Kidney epithelial cell (primary cell): ENCODE measurements around the gene SLAMF8. TPM values are rescaled to one million over a fixed set of nuclear protein-coding genes. Genes with fewer than 3 reads are reported as not detected.

Source experiments
- DNase-seq: peaks from one replicate; pipeline ENCODE4 v3.0.0-alpha.2; 2010; ENCODE audit warnings: low read depth
- H3K27me3 ChIP-seq: 2 replicates; pipeline ENCODE4 v1.6.0; 2011; ENCODE audit warnings: low read length; ENCODE audit not compliant: control insufficient read depth, insufficient read depth
- H3K36me3 ChIP-seq: 2 replicates; pipeline ENCODE4 v1.5.1; 2011; ENCODE audit warnings: low read length; ENCODE audit not compliant: control insufficient read depth, insufficient read depth
- H3K4me3 ChIP-seq: 2 replicates; pipeline ENCODE4 v1.5.1; 2011; ENCODE audit warnings: low read depth, mild to moderate bottlenecking, control low read depth, low read length
- total RNA-seq: library from RNA; depleted of rRNA; stranded (reverse); fragments of >200 nt; gene quantifications from 2 replicates; pipeline ENCODE4 v1.2.3, GENCODE V29; 2015
- TF ChIP-seq, protein P1 (sequence below): IDR thresholded peaks from 2 replicates; pipeline ENCODE4 v1.5.1; 2011; ENCODE audit warnings: mild to moderate bottlenecking, moderate library complexity, low read length, control low read depth, inconsistent platforms; ENCODE audit not compliant: insufficient read depth, poor library complexity, severe bottlenecking

The SLAMF8 gene
- total RNA-seq, 1 donor from 2014 or later, result 0.04 TPM

DNA sequence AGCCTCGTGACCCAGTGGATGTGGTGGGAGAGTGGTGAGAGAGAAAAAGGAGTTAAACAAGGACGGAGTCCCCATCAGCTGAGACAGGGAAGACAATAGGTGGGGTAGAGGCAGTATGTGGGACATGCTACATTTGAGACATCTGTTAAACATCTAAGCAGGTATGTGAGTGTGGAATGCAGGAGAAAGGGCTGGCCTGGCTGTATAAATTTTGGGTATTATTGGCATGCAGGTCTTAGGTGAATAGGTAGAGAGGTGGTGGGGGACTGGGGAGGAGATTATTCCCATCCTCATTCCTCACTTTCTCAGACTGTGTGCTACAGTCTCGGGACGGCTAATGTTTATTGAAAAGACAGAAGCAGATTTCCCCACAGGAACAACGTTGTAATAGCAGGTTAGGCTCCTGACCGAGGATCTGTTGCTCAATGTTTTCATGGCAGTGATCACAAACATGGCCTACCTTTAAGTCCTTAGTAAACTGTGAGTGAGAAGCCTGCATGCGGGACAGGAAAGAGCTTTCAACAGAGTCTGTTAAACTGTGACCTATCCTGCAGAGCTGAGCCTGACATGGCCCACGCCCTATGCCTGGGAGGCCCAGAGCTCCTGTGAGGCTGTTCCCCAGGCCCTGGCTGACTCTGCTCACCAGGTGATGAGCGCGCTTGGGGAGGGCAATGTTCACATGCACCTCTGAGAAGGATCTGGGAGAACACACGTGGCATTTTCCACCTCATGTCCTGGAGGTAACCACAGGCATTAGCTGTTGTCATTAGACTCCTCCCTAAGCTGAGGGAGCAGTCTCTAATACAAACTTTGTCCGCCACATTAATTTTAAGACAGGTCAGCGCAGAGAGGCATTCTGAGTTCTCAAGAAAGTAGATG, 19.3 kb downstream of the SLAMF8 start:
- H3K27me3 ChIP-seq, result no peaks in the 10 kb centered on the region
- TF ChIP-seq, protein P1, sequence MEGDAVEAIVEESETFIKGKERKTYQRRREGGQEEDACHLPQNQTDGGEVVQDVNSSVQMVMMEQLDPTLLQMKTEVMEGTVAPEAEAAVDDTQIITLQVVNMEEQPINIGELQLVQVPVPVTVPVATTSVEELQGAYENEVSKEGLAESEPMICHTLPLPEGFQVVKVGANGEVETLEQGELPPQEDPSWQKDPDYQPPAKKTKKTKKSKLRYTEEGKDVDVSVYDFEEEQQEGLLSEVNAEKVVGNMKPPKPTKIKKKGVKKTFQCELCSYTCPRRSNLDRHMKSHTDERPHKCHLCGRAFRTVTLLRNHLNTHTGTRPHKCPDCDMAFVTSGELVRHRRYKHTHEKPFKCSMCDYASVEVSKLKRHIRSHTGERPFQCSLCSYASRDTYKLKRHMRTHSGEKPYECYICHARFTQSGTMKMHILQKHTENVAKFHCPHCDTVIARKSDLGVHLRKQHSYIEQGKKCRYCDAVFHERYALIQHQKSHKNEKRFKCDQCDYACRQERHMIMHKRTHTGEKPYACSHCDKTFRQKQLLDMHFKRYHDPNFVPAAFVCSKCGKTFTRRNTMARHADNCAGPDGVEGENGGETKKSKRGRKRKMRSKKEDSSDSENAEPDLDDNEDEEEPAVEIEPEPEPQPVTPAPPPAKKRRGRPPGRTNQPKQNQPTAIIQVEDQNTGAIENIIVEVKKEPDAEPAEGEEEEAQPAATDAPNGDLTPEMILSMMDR, result no peak
- DNase-seq, result no peak
- no peak overlapping the region for H3K4me3 ChIP-seq
- H3K36me3 ChIP-seq, result no peaks in the 10 kb centered on the region

DNA sequence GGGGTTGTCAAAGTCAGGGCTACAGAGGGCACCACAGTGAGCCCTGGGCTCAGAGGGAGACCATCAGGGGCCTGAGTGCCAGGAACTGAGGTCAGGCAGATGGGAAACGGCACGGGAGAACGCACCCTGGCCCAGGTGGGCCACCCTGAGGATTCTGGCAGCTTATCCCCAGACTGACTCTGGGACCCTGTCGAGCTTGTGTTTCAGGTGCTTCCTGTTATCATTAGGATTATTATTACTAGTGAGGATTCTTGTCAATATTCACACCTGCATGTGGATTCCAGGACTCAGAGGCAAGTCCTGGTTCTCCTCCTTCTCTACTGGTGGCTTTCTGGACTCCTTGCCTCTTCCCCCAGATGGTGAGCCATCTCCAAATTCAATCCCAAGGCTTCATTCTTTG, 20.6 kb downstream of the SLAMF8 start:
- no peak for DNase-seq
- H3K36me3 ChIP-seq, result no peaks in the 10 kb centered on the region
- H3K27me3 ChIP-seq, result no peaks in the 10 kb centered on the region
- TF ChIP-seq, protein P1, result no peak
- no peak overlapping the region for H3K4me3 ChIP-seq

DNA sequence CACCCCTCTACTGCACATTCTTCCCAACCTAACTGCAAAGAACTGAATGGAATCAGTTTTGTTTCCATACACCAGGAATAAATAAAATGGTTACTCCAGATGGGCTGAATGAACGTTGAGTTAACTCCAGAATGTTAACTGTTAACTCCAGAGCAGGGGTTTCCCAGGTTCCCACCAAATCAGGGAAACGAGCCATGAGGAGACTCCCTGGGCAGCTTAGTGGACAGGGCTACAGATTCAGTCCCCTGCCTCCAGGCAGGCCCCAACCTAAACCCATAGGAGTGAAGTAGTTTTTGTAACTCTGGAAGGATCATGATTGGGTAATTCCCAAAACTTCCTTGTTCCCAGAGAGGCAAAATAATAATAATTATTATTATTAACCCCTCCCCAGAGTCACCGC, 21.7 kb downstream of the SLAMF8 start:
- H3K27me3 ChIP-seq, result no peaks in the 10 kb centered on the region
- no peak for DNase-seq
- no peak overlapping the region for H3K4me3 ChIP-seq
- no peaks in the 10 kb centered on the region for H3K36me3 ChIP-seq
- TF ChIP-seq, protein P1, result no peak

DNA sequence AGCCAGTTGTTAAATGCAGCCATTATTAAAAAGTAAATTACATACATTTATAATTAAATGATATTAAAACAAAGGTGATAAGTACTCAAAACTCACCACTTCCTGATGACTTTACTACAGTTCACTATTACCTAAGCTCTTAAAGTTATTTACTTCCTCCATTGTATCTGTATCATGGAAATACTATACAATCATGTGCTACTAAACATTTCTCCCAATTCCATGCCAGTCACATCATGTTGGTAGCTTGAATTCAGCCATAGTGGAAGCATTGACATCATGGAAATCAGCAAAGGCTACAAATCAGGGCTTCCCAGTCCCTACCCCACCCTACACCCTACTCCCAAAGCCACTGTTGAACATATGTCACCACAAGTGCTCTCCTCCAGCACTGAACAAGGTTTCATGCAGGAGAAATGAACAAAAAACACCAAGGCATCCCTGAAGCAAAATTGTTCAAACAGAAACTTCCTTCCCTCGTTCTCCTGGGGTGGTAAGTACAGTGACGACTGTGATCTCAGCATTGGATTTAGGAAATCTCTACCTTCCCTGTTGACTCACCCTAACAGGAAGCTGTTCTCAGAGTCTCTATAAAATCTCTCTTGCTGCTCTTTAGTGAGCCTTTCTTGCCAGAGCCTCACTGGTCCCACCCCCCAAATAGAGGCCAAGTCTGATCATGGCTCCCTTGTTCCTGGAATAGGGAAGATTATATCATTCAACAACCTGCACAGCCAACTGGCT, 23.1 kb downstream of the SLAMF8 start:
- no peak for DNase-seq
- TF ChIP-seq, protein P1, result no peak
- Histone ChIP-seq H3K36me3 (no peaks in the 10 kb centered on the region), H3K27me3 (no peaks in the 10 kb centered on the region), H3K4me3 (no peak overlapping the region)

DNA sequence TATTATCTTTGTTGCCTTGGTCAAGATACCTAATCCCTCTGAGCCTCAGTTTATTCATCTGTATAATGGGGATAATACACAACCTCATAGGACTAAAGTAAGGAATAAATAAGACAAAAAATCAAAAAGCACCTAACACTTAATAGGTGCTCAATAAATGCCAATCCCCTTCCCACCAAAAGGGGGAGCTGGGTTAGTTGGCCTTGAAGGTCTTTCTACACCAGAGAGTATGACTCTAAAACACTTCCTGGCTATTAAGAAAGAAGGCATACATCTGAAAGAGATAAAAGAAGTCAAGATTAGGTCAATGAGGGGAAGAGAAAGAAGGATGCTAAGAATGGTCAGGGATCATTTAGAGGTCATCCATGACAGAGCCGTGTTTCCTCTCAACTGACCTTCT, 24.7 kb downstream of the SLAMF8 start:
- H3K4me3 ChIP-seq, result no peak overlapping the region
- H3K27me3 ChIP-seq, result no peaks in the 10 kb centered on the region
- TF ChIP-seq, protein P1, result no peak
- no peaks in the 10 kb centered on the region for H3K36me3 ChIP-seq
- DNase-seq, result no peak
